GM12892 (cell line): ENCODE results near the gene CIRBP.

Experiments used
- POLR2A ChIP-seq: IDR thresholded peaks from 2 replicates; pipeline ENCODE4 v1.6.1; 2011; ENCODE audit warnings: low read depth, low read length, control low read depth
- POLR2AphosphoS5 ChIP-seq: IDR thresholded peaks from 2 replicates; pipeline ENCODE4 v1.6.1; 2011; ENCODE audit warnings: low read depth, low read length, control low read depth
- TAF1 ChIP-seq: IDR thresholded peaks from 2 replicates; pipeline ENCODE4 v1.6.1; 2011; ENCODE audit warnings: low read depth, mild to moderate bottlenecking, control low read depth, low read length, borderline replicate concordance

- TF ChIP-seq POLR2AphosphoS5 (no peak), POLR2A (no peak), TAF1 (no peak)
Measured at GRCh38 chr19:1264801-1265614, 4.1 kb upstream of the CIRBP start.
